HepG2 (cell line): ENCODE data around the gene GIMAP8. TPM values are rescaled to one million over a fixed set of nuclear protein-coding genes. Genes with fewer than 3 reads are reported as not detected.

Experiments
- ATAC-seq: fragments of 200-7000 bp; cut with Tn5 transposase; 3 replicates; pipeline ENCODE4 v1.9.1; 2020; ENCODE audit warnings: mild to moderate bottlenecking, moderate library complexity
- BruUV-seq: library from RNA; stranded (reverse); fragments of 400-500 nt; replicated peaks from 2 replicates; lab custom pipeline; 2021; lab: Mats Ljungman, UMichigan
- CTCF ChIA-PET: fragments of 300-600 bp; formaldehyde crosslinking; extraction: SDS; loops from one replicate; lab custom pipeline; 2021; ENCODE audit warnings: low total read pairs, inconsistent platforms, low intra/inter-chr PET ratio; lab: Yijun Ruan, JAX
- POLR2A ChIA-PET: fragments of 350-600 bp; sonication (Branson Sonifier 250); formaldehyde crosslinking; loops from one replicate; lab custom pipeline; 2020; ENCODE audit warnings: antibody characterized with exemption, inconsistent platforms; lab: Yijun Ruan, JAX
- DNase-seq: peaks from one replicate; pipeline ENCODE4 v3.0.0-alpha.2; 2015; ENCODE audit warnings: low spot score
- FAIRE-seq: peaks from 3 replicates; lab custom pipeline; 2011; peaks lifted over from hg19 to GRCh38; lab: Jason Lieb, UNC
- H2AFZ ChIP-seq: one replicate; pipeline ENCODE4 v1.6.1; 2011; ENCODE audit warnings: low read length, inconsistent platforms
- H3K27ac ChIP-seq: fragments of 300-600 bp; 3 replicates; pipeline ENCODE4 v1.8.0; 2011; ENCODE audit warnings: mixed run types, mild to moderate bottlenecking, mixed read lengths, low read length, inconsistent platforms; ENCODE audit not compliant: insufficient read depth; ENCODE audit errors: extremely low read length
- H3K27me3 ChIP-seq, 2 experiments: fragments of 200-600 bp in 1 of 2; 2 replicates in 1 of 2; 3 replicates in 1 of 2; pipeline versions ENCODE4 v1.6.0 to v1.8.0; 2011; ENCODE audit warnings: low read length in 2 of 2, mild to moderate bottlenecking in 2 of 2, moderate library complexity in 2 of 2, inconsistent platforms in 1 of 2; ENCODE audit not compliant: insufficient read depth in 2 of 2, control insufficient read depth in 1 of 2
- H3K36me3 ChIP-seq, 2 experiments: fragments of 200-600 bp in 1 of 2; replicated peaks in 1 of 2; 2 replicates in 1 of 2; 3 replicates in 1 of 2; pipeline versions ENCODE4 v1.5.1 to v1.8.0; 2011; ENCODE audit warnings: low read length in 2 of 2, inconsistent platforms in 1 of 2; ENCODE audit not compliant: insufficient read depth in 2 of 2, control insufficient read depth in 1 of 2
- H3K4me1 ChIP-seq: 2 replicates; pipeline ENCODE4 v1.5.1; 2012; ENCODE audit warnings: low read length, inconsistent platforms; ENCODE audit not compliant: insufficient read depth
- H3K4me2 ChIP-seq: 2 replicates; pipeline ENCODE4 v1.6.0; 2011; ENCODE audit warnings: low read depth, low read length, inconsistent platforms
- H3K4me3 ChIP-seq, 3 experiments: fragments of 200-600 bp in 1 of 3; sonication (generic), shearing (Covaris generic) in 1 of 3; replicated peaks in 1 of 3; 2 replicates each; pipeline ENCODE4 v1.5.1; 2011 to 2016; ENCODE audit warnings: low read length in 3 of 3, inconsistent platforms in 2 of 3, low read depth in 2 of 3, mild to moderate bottlenecking in 2 of 3, control low read depth in 1 of 3, mixed read lengths in 1 of 3; ENCODE audit not compliant: insufficient read depth in 1 of 3
- H3K79me2 ChIP-seq: one replicate; pipeline ENCODE4 v1.6.1; 2011; ENCODE audit warnings: low read length, inconsistent platforms; ENCODE audit not compliant: insufficient read depth
- H3K9ac ChIP-seq: 2 replicates; pipeline ENCODE4 v1.6.0; 2011; ENCODE audit warnings: mild to moderate bottlenecking, low read depth, low read length, inconsistent platforms; ENCODE audit not compliant: insufficient read depth
- H3K9me3 ChIP-seq: 2 replicates; pipeline ENCODE4 v1.5.1; 2012; ENCODE audit warnings: mild to moderate bottlenecking, low read length
- H4K20me1 ChIP-seq: 2 replicates; pipeline ENCODE4 v1.6.0; 2011; ENCODE audit warnings: inconsistent platforms, mild to moderate bottlenecking, low read length, moderate library complexity; ENCODE audit not compliant: insufficient read depth
- NAIF1 ChIP-seq: sonication (generic); formaldehyde crosslinking; IDR thresholded peaks from 2 replicates; pipeline ENCODE4 v1.5.0; 2020; ENCODE audit warnings: mild to moderate bottlenecking, missing genetic modification reagents, borderline replicate concordance
- ZNF264 ChIP-seq: sonication (generic); formaldehyde crosslinking; IDR thresholded peaks from 2 replicates; pipeline ENCODE4 v1.4.0; 2020; ENCODE audit warnings: missing genetic modification reagents
- WGBS: methylation state at CpG from one replicate; pipeline ENCODE4 v1.1.6; 2017; ENCODE audit warnings: low lambda C conversion rate; 5-methylcytosine and 5-hydroxymethylcytosine counted together
- in situ Hi-C: cut with HindIII; loops from 2 replicates; pipeline ENCODE4 v1.10.0; 2017; ENCODE audit warnings: low pct_unique_long_range_greater_than_20kb; ENCODE audit not compliant: extremely low pct_ligation_motif_present
- intact Hi-C: fragments of 100-400 bp; cut with micrococcal nuclease; formaldehyde crosslinking; loops from one replicate; pipeline ENCODE4 v1.10.0; 2022; ENCODE audit not compliant: unreplicated experiment
- polyA plus RNA-seq, 8 experiments: library from polyadenylated mRNA; depleted of rRNA in 3 of 8; stranded (reverse) in 7 of 8; unstranded in 1 of 8; fragments of >200 nt; fragmentation: Illumina TruSeq in 4 of 8; extraction: Trizol in 4 of 8; gene quantifications; 2 replicates each; pipeline versions ENCODE4 v1.2.1 to v1.2.3, GENCODE V29; 2011 to 2016; ENCODE audit warnings: low read depth in 4 of 8, missing spikeins in 1 of 8, mixed read lengths in 1 of 8; ENCODE audit not compliant: insufficient read depth in 1 of 8
- total RNA-seq, 5 experiments: library from RNA; depleted of rRNA; stranded (reverse); fragments of >200 nt; fragmentation: Illumina TruSeq; extraction: Trizol; gene quantifications; 2 replicates each; pipeline ENCODE4 v1.2.3, GENCODE V29; 2016; ENCODE audit warnings: low read depth in 1 of 5
- TF ChIP-seq, protein P1 (sequence below): sonication (generic); formaldehyde crosslinking; IDR thresholded peaks from 2 replicates; pipeline ENCODE4 v1.9.0; 2021; ENCODE audit warnings: missing genetic modification reagents, borderline replicate concordance

Gene GIMAP8
- total and polyA plus RNA-seq, 2 of the 13 experiments (the other 11 are each of a cell fraction or from before 2014, with no cell fraction given) = not detected

DNA sequence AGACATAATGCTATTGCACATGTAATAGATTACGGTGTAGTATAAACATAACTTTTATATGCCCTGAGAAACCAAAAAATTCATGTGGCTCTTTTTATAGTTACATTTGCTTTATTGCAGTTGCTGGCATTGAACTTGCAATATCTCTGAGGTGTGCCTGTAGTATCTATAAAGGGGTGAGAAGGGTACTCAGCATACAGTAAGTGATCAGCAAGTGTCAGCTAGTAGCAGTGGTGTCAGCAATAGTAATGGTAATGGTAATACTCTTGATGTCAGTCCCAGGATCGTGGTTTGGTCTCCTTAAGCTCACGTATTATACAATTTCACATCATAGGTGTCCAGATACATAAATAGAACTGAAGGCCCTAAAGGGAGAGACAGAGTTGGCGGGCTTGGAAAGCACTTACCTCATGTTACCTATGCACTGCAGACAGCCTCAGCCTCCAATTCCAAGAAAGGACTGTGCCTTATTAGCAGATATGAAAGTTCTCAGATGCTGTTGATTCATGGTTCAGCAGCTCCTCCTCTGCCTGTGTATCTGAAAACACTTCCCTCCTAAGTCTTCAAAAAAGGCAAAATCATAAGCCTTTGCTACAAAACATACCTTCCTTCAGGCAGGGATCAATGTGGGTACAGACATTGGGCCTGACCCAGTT is 57.6 kb downstream of the GIMAP8 start (continued):
- TF ChIP-seq, protein P1, sequence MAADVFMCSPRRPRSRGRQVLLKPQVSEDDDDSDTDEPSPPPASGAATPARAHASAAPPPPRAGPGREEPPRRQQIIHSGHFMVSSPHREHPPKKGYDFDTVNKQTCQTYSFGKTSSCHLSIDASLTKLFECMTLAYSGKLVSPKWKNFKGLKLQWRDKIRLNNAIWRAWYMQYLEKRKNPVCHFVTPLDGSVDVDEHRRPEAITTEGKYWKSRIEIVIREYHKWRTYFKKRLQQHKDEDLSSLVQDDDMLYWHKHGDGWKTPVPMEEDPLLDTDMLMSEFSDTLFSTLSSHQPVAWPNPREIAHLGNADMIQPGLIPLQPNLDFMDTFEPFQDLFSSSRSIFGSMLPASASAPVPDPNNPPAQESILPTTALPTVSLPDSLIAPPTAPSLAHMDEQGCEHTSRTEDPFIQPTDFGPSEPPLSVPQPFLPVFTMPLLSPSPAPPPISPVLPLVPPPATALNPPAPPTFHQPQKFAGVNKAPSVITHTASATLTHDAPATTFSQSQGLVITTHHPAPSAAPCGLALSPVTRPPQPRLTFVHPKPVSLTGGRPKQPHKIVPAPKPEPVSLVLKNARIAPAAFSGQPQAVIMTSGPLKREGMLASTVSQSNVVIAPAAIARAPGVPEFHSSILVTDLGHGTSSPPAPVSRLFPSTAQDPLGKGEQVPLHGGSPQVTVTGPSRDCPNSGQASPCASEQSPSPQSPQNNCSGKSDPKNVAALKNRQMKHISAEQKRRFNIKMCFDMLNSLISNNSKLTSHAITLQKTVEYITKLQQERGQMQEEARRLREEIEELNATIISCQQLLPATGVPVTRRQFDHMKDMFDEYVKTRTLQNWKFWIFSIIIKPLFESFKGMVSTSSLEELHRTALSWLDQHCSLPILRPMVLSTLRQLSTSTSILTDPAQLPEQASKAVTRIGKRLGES = no peak
- no peak for TF ChIP-seq NAIF1 (CRISPR knock-in tag)

DNA sequence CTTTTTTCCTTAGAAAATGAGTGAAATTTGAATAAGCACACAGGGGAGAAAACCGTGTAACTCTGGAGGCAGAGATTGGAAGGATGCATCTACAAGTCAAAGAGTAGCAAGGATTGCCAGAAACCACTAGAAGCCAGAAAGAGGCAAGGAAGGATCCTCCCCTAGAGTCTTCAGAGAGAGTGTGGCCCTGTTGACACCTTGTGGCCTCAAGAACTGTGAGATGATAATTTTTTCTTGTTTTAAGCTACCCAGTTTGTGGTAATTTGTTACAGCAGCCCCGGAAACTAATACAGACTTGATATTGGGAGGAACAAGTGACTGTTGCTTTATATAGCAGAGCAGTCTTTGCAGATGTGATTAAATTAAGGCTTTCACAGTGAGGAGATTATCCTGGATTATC is 60.6 kb downstream of the GIMAP8 start:
- CTCF ChIA-PET = no interaction called here
- Histone ChIP-seq H3K27ac (no peak overlapping the region), H3K79me2 (no peaks in the 10 kb centered on the region), H3K4me2 (no peak overlapping the region), H2AFZ (no peak overlapping the region), H4K20me1 (no peaks in the 10 kb centered on the region), H3K36me3 (no peaks in the 10 kb centered on the region), H3K9me3 (no peaks in the 10 kb centered on the region), H3K9ac (no peak overlapping the region), H3K4me3 (no peak overlapping the region), H3K27me3 (peaks cover 0 to 9% of the 10 kb centered on the region in 2 experiments; a peak in 2 of 5 replicates)
- no peak for FAIRE-seq
- in situ Hi-C loops = no loop called here
- ATAC-seq = no peak
- intact Hi-C loops = no loop called here
- BruUV-seq = no TSS peak
- no peak for DNase-seq
- WGBS = 10% methylated on average over 2 of the region's 2 CpGs
- TF ChIP-seq ZNF264 = no peak
- TF ChIP-seq, all 625 proteins: peak for 0
- no peaks in the 10 kb centered on the region for H3K4me1 ChIP-seq
- POLR2A ChIA-PET = no interaction called here
